Esophagus squamous epithelium (tissue), 5 donors: ENCODE data around the gene MARCHF10. TPM values are rescaled to one million over a fixed set of nuclear protein-coding genes. Genes with fewer than 3 reads are reported as not detected.
"Not testable (repeated sequence)": the region's sequence is repeated elsewhere in the genome, so short reads cannot be mapped to it uniquely, and the experiment has no call there.

Source experiments
- DNase-seq: peaks from one replicate; lab custom pipeline; 2025; lab: John Stamatoyannopoulos, UW
- H3K27ac ChIP-seq, 4 donors: fragments of 200-600 bp; sonication (generic); one replicate each; pipeline ENCODE4 v1.5.1; 2016 to 2019; ENCODE audit warnings: mild to moderate bottlenecking in 1 of 4
- H3K27me3 ChIP-seq, 4 donors: fragments of 200-600 bp; sonication (generic); 1 replicate in 3 of 4; 2 replicates in 1 of 4; pipeline versions ENCODE4 v1.5.1 to v1.6.0; 2017 to 2021; ENCODE audit warnings: antibody characterized with exemption in 1 of 4
- H3K36me3 ChIP-seq, 3 donors: fragments of 200-600 bp; sonication (generic); one replicate each; pipeline ENCODE4 v1.5.1; 2016 to 2019
- H3K4me1 ChIP-seq, 3 donors: fragments of 200-600 bp; sonication (generic); one replicate each; pipeline ENCODE4 v1.5.1; 2017 to 2019
- H3K4me3 ChIP-seq, 4 donors: fragments of 200-600 bp; sonication (generic); 1 replicate in 3 of 4; 2 replicates in 1 of 4; pipeline ENCODE4 v1.5.1; 2016 to 2019; ENCODE audit warnings: mild to moderate bottlenecking in 2 of 4, moderate library complexity in 1 of 4
- H3K9me3 ChIP-seq, 3 donors: fragments of 200-600 bp; sonication (generic); one replicate each; pipeline ENCODE4 v1.5.1; 2016 to 2019
- CTCF ChIP-seq, 6 experiments: fragments of 450-650 bp in 4 of 6; fragments of 200-600 bp in 2 of 6; sonication (generic) in 2 of 6; IDR thresholded peaks; one replicate each; pipeline ENCODE4 v1.5.1; 2016 to 2019; ENCODE audit warnings: antibody characterized with exemption in 6 of 6, mild to moderate bottlenecking in 4 of 6, moderate library complexity in 4 of 6
- POLR2A ChIP-seq, 4 donors: fragments of 450-650 bp; IDR thresholded peaks; one replicate each; pipeline ENCODE4 v1.6.1; 2017; ENCODE audit warnings: antibody characterized with exemption in 4 of 4, mild to moderate bottlenecking in 4 of 4, moderate library complexity in 3 of 4
- WGBS, 2 donors: methylation state at CpG; one replicate each; pipeline ENCODE4 v1.1.5; 2018; 5-methylcytosine and 5-hydroxymethylcytosine counted together
- intact Hi-C: fragments of 100-400 bp; cut with DNase I; formaldehyde crosslinking; loops from one replicate; pipeline ENCODE4 v1.15.0; 2022
- total RNA-seq, 4 donors: library from RNA; depleted of rRNA; stranded (reverse); fragments of >200 nt; gene quantifications; one replicate each; pipeline ENCODE4 v1.1.0, GENCODE V29; 2016
- donor health status: DM: yes; HTN: yes; CAD: no.

The MARCHF10 gene
- total RNA-seq, 4 donors from 2014 or later = not detected

GRCh38 chr17:62854098-62854680 is 46.1 kb upstream of the MARCHF10 start:
- H3K4me3 ChIP-seq = no peak overlapping the region
- intact Hi-C loops = no loop called here
- no peak for TF ChIP-seq CTCF (IDR thresholded peaks at IDR 0.05)
- no peak for TF ChIP-seq POLR2A (IDR thresholded peaks at IDR 0.05)
- no peak for DNase-seq
- no peaks in the 10 kb centered on the region for H3K4me1 ChIP-seq
- H3K27ac ChIP-seq = no peak overlapping the region
- no peaks in the 10 kb centered on the region for H3K36me3 ChIP-seq
- H3K27me3 ChIP-seq = peaks cover 0 to 7% (median 0%) of the 10 kb centered on the region in 4 donors
- H3K9me3 ChIP-seq = no peaks in the 10 kb centered on the region
- 66 to 73% methylated on average over 6 of the region's 6 CpGs for WGBS, 2 donors

GRCh38 chr17:62852195-62852594 is 44.1 kb upstream of the MARCHF10 start:
- Histone ChIP-seq H3K27ac (no peak overlapping the region), H3K4me3 (no peak overlapping the region), H3K4me1 (no peaks in the 10 kb centered on the region), H3K9me3 (no peaks in the 10 kb centered on the region), H3K36me3 (no peaks in the 10 kb centered on the region), H3K27me3 (peaks cover 0 to 10% (median 0%) of the 10 kb centered on the region in 4 donors)
- TF ChIP-seq CTCF (IDR thresholded peaks at IDR 0.05) (no peak), POLR2A (IDR thresholded peaks at IDR 0.05) (no peak)
- DNase-seq = no peak
- 83 to 91% methylated on average over 2 of the region's 2 CpGs for WGBS, 2 donors
- intact Hi-C loops = no loop called here

- H3K36me3 ChIP-seq, H3K4me3 ChIP-seq, H3K27ac ChIP-seq, intact Hi-C loops, H3K4me1 ChIP-seq, H3K9me3 ChIP-seq, H3K27me3 ChIP-seq, DNase-seq: not testable (repeated sequence)
- 49 to 80% methylated on average over 7 to 8 of the region's 10 CpGs for WGBS, 2 donors
Measured at GRCh38 chr17:62849591-62850415, 41.7 kb upstream of the MARCHF10 start.

GRCh38 chr17:62848334-62848733 is 40.2 kb upstream of the MARCHF10 start:
- Histone ChIP-seq H3K4me1 (no peaks in the 10 kb centered on the region), H3K36me3 (no peaks in the 10 kb centered on the region), H3K27ac (no peak overlapping the region), H3K4me3 (no peak overlapping the region), H3K9me3 (no peaks in the 10 kb centered on the region), H3K27me3 (peaks cover 0 to 3% (median 0%) of the 10 kb centered on the region in 4 donors)
- intact Hi-C loops = no loop called here
- no peak for TF ChIP-seq POLR2A (IDR thresholded peaks at IDR 0.05)
- TF ChIP-seq CTCF (IDR thresholded peaks at IDR 0.05) = no peak
- DNase-seq = no peak
- WGBS, 2 donors = 89 to 93% methylated on average over 5 of the region's 5 CpGs

- no peak for DNase-seq
- intact Hi-C loops = no loop called here
- no peak overlapping the region for H3K27ac ChIP-seq
- H3K4me1 ChIP-seq = no peaks in the 10 kb centered on the region
- no peaks in the 10 kb centered on the region for H3K9me3 ChIP-seq
- TF ChIP-seq CTCF (IDR thresholded peaks at IDR 0.05) (no peak), POLR2A (IDR thresholded peaks at IDR 0.05) (no peak)
- H3K4me3 ChIP-seq = no peak overlapping the region
- peaks cover 0 to 3% (median 0%) of the 10 kb centered on the region in 4 donors for H3K27me3 ChIP-seq
- no peaks in the 10 kb centered on the region for H3K36me3 ChIP-seq
- 71 to 75% methylated on average over 7 to 9 of the region's 9 CpGs for WGBS, 2 donors
Measured at GRCh38 chr17:62847426-62847825, 39.3 kb upstream of the MARCHF10 start.
